ENCODE measurements around the gene CEACAM18.
A peak's percentile ranks its signal among the peaks of the same experiment; 100 is the strongest.
"Not testable (repeated sequence)": the region's sequence is repeated elsewhere in the genome, so short reads cannot be mapped to it uniquely, and the experiment has no call there.

Gene CEACAM18

GRCh38 chr19:51478381-51479234, at the start of gene CEACAM18:
TSS of gene CEACAM18 (plus strand) at chr19:51478539.
- DNase-seq = no peak

- DNase-seq = no peak
Measured at GRCh38 chr19:51430221-51430620, 48.1 kb upstream of the CEACAM18 start.

GRCh38 chr19:51431124-51431523, 47.2 kb upstream of the CEACAM18 start:
- DNase-seq = no peak

- DNase-seq = no peak
Measured at GRCh38 chr19:51433043-51433442, 45.3 kb upstream of the CEACAM18 start.

- DNase-seq = no peak
Measured at GRCh38 chr19:51434456-51434855, 43.9 kb upstream of the CEACAM18 start.

- DNase-seq = no peak
Measured at GRCh38 chr19:51439021-51439465, 39.3 kb upstream of the CEACAM18 start.

- DNase-seq = no peak
Measured at GRCh38 chr19:51440052-51440451, 38.3 kb upstream of the CEACAM18 start.

- no peak for DNase-seq
Measured at GRCh38 chr19:51440846-51441409, 37.4 kb upstream of the CEACAM18 start.

GRCh38 chr19:51441410-51442390, 36.6 kb upstream of the CEACAM18 start:
- no peak for DNase-seq

GRCh38 chr19:51447510-51447909, 30.8 kb upstream of the CEACAM18 start:
- DNase-seq = not testable (repeated sequence)

- DNase-seq = no peak
Measured at GRCh38 chr19:51448011-51448410, 30.3 kb upstream of the CEACAM18 start.

- DNase-seq = no peak
Measured at GRCh38 chr19:51448411-51449016, 29.8 kb upstream of the CEACAM18 start.

- no peak for DNase-seq
Measured at GRCh38 chr19:51450730-51451307, 27.5 kb upstream of the CEACAM18 start.

GRCh38 chr19:51456541-51457290, 21.6 kb upstream of the CEACAM18 start:
- DNase-seq = no peak

GRCh38 chr19:51457351-51458013, 20.9 kb upstream of the CEACAM18 start:
- no peak for DNase-seq

- no peak for DNase-seq
Measured at GRCh38 chr19:51458051-51458645, 20.2 kb upstream of the CEACAM18 start, which contains the start of gene SIGLEC8. TSS of gene SIGLEC8 (minus strand) at chr19:51458454. CDS start at chr19:51458387, 67 bp downstream.

GRCh38 chr19:51458899-51459505, 19.3 kb upstream of the CEACAM18 start:
- DNase-seq = no peak

- peak; percentile 19 for DNase-seq
Measured at GRCh38 chr19:51460164-51460992, 18.0 kb upstream of the CEACAM18 start.

GRCh38 chr19:51461723-51462161, 16.6 kb upstream of the CEACAM18 start:
- DNase-seq = no peak
